Smooth muscle cell of the brain vasculature (primary cell): ENCODE results near the gene EPHB2.
"Not testable (repeated sequence)": the region's sequence is repeated elsewhere in the genome, so short reads cannot be mapped to it uniquely, and the experiment has no call there.

Experiments used
- DNase-seq: peaks from one replicate; pipeline ENCODE4 v3.0.0-alpha.2; 2012; ENCODE audit warnings: low read depth, low spot score

The EPHB2 gene

GRCh38 chr1:22914633-22915217 lies 204.1 kb downstream of the EPHB2 start:
- no peak for DNase-seq

- DNase-seq: no peak
Measured at GRCh38 chr1:22915231-22915630, 204.6 kb downstream of the EPHB2 start.

GRCh38 chr1:22915816-22916470 lies 205.3 kb downstream of the EPHB2 start:
- no peak for DNase-seq

GRCh38 chr1:22916471-22916820 lies 205.8 kb downstream of the EPHB2 start:
- no peak for DNase-seq

- DNase-seq: no peak
Measured at GRCh38 chr1:22917989-22918388, 207.3 kb downstream of the EPHB2 start.

- no peak for DNase-seq
Measured at GRCh38 chr1:22918644-22919043, 208.0 kb downstream of the EPHB2 start.

GRCh38 chr1:22919341-22920025 lies 208.8 kb downstream of the EPHB2 start:
- no peak for DNase-seq

- no peak for DNase-seq
Measured at GRCh38 chr1:22920026-22920733, 209.5 kb downstream of the EPHB2 start.

- DNase-seq: no peak
Measured at GRCh38 chr1:22920734-22921451, 210.3 kb downstream of the EPHB2 start.

GRCh38 chr1:22921452-22922126 lies 210.9 kb downstream of the EPHB2 start:
- no peak for DNase-seq

- DNase-seq: no peak
Measured at GRCh38 chr1:22922640-22923039, 212.0 kb downstream of the EPHB2 start.

- no peak for DNase-seq
Measured at GRCh38 chr1:22925111-22925510, 214.5 kb downstream of the EPHB2 start.

GRCh38 chr1:22930240-22930912 lies 219.7 kb downstream of the EPHB2 start:
- DNase-seq: peak; percentile 12

- no peak for DNase-seq
Measured at GRCh38 chr1:22932803-22933470, 222.3 kb downstream of the EPHB2 start.

- no peak for DNase-seq
Measured at GRCh38 chr1:22935433-22935832, 224.8 kb downstream of the EPHB2 start.

- DNase-seq: no peak
Measured at GRCh38 chr1:22936681-22937080, 226.0 kb downstream of the EPHB2 start.

GRCh38 chr1:22941257-22941656 lies 230.6 kb downstream of the EPHB2 start:
- DNase-seq: no peak

- no peak for DNase-seq
Measured at GRCh38 chr1:22944346-22945055, 233.9 kb downstream of the EPHB2 start.

- not testable (repeated sequence) for DNase-seq
Measured at GRCh38 chr1:22945171-22945570, 234.5 kb downstream of the EPHB2 start.
